ENCODE measurements around the gene CHMP1B.

DNA sequence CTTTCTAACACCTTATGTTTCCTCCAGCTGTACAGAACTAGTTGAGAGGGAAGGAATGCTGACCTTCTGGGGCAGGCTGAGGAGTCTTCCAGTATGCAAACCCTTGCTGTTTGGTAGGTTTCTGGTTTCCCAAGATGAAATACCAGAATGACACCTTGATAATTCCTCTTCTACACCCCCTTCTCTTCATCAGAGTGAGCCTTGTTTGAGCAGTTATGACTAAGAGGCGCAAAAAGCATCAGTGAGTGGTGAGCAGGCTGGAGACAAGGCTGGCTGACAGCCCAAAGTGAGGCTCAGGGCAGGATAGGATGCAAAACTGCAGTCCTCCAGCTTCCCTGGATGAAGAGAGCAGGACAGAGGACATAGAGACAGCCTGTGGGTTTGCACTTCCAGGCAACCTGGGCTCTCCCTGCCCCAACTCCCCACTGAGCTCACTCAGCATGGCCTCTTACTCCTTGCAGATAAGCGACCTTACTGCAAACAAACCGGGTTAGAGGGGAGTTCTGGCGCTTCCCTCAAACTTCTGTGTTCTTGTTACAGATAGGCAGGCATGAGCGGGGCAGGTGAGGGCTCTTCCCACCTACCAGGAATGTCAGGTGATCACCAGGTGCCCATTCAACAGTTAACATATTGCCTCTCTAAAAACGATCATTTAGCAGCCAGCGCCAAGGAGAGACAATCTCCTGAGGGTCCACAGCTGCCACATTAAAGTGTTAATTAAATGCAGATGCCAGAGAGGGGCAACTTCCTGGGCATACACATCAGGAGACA is 51.5 kb downstream of the CHMP1B start:
- TF ChIP-seq, protein P1, sequence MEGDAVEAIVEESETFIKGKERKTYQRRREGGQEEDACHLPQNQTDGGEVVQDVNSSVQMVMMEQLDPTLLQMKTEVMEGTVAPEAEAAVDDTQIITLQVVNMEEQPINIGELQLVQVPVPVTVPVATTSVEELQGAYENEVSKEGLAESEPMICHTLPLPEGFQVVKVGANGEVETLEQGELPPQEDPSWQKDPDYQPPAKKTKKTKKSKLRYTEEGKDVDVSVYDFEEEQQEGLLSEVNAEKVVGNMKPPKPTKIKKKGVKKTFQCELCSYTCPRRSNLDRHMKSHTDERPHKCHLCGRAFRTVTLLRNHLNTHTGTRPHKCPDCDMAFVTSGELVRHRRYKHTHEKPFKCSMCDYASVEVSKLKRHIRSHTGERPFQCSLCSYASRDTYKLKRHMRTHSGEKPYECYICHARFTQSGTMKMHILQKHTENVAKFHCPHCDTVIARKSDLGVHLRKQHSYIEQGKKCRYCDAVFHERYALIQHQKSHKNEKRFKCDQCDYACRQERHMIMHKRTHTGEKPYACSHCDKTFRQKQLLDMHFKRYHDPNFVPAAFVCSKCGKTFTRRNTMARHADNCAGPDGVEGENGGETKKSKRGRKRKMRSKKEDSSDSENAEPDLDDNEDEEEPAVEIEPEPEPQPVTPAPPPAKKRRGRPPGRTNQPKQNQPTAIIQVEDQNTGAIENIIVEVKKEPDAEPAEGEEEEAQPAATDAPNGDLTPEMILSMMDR (IDR thresholded peaks at IDR 0.05; ENCODE audit: low read length), result no peak
- no peak for TF ChIP-seq EZH2phosphoT487 (IDR thresholded peaks at IDR 0.05; ENCODE audit: low read length)

All from MM.1S (cell line).